Hypothalamus (tissue), 51 donors: ENCODE measurements around the gene ATP6V0E1.
"Not testable (repeated sequence)": the region's sequence is repeated elsewhere in the genome, so short reads cannot be mapped to it uniquely, and the experiment has no call there.

ENCODE experiments used
- DNase-seq, 51 donors: peaks; one replicate each; lab custom pipeline; 2025; lab: John Stamatoyannopoulos, UW

Gene ATP6V0E1

DNA sequence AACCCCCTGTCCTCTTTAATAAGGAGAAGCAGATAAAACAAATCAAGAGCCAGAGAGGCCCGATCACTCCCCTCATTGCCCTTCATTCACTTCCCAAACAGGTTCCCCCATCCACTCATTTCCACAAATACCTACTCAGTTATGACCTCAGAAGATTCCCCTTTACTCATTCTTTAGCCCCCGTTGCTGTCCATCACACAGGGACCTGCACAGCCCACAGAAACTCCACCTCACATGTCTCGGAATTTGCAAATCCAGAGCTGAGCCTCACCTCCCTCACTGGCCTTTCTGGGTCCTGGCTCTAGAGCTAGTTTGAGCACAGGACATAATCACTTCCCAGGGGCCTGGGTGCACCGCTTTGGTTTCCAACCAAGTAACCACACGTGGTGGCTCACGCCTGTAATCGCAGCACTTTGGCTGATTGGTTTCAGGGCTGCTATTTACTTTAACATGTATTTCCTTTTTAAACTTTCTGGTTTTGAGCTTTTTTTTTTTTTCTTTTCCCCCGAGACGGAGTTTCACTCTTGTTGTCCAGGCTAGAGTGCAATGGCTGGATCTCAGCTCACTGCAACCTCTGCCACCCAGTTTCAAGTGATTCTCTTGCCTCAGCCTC is 17.8 kb downstream of the ATP6V0E1 start:
- DNase-seq = no peak

DNA sequence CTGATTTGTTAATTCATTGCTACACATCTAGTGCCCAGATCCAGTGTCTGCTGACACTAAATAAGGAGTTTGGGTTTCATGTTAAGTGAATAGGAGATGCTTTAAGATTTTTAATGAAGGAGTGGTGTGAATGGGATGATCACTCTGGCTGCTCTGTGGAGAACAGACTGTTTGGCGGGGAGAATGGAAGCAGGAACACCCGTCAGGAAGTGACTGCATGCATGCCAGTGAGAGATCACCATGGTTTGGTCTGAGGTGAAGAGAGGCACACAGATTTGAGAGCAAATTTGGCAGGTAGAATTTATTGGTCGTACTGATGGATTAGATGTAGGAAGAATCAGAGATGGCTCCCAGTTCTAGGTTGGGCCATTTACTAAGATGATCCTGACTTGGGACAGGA is 19.8 kb downstream of the ATP6V0E1 start:
- no peak for DNase-seq

- no peak for DNase-seq
Measured at GRCh38 chr5:173004013-173004412, 20.4 kb downstream of the ATP6V0E1 start.

GRCh38 chr5:173004447-173004846 is 20.9 kb downstream of the ATP6V0E1 start:
- DNase-seq = no peak

DNA sequence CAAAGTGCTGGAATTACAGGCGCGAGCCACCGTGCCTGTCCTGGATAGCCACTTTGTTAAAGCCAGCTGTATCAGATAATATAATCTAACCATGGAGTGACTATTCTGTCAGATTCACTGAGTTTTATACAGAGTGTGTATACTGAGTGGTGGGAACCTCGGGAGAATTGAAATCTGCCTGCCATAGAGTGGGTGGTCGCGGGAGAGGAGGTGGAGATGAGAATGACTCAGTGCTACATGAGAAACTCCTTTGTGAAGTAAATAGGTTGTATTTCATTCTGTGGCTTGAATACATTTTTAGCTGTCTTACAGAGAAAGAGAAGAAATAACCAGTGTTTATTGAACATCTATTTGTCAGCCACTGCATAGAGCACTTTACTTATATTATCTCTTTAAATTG is 26.4 kb downstream of the ATP6V0E1 start:
- peak in 1 of 51 donors; percentile 35 for DNase-seq

- DNase-seq = peak in 31 of 51 donors; percentile 9 to 66 (median 31)
Measured at GRCh38 chr5:173010547-173011464, 27.2 kb downstream of the ATP6V0E1 start.

GRCh38 chr5:173011566-173011965 is 28.0 kb downstream of the ATP6V0E1 start:
- DNase-seq = peak in 1 of 51 donors; percentile 21

DNA sequence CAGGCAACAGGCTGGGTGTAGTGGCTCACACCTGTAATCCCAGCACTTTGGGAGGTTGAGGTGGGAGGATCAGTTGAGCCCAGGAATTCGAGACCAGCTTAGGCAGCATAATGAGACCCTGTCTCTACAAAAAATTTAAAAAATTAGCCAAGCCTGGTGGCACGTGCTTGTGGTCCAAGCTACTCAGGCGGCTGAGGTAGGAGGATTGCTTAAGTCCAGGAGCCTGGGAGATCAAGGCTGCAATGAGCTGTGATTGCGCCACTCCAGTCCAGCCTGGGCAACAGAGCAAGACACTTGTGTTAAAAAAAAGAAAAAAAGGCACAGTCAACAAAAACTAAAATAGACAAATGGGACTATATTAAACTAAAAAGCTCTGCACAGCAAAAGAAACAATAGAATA is 29.3 kb downstream of the ATP6V0E1 start:
- DNase-seq = no peak

DNA sequence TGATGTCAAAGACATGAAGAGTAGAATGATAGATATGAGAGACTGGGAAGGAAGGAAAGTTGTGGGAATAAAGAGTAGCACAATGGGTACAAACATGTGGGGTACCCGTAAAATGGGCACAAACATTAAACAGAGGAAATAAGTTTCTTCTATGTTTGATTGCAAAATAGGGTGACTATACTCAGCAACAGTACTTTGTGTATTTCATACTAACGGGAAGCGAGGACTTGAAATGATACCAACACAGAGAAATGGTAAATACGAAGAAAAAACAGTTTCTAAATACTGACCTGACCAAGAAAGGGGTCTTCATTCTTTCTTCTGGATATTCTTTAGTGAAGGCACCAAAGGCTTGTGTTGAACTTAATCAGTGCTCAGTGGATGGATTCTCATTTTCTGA is 31.1 kb downstream of the ATP6V0E1 start:
- no peak for DNase-seq

DNA sequence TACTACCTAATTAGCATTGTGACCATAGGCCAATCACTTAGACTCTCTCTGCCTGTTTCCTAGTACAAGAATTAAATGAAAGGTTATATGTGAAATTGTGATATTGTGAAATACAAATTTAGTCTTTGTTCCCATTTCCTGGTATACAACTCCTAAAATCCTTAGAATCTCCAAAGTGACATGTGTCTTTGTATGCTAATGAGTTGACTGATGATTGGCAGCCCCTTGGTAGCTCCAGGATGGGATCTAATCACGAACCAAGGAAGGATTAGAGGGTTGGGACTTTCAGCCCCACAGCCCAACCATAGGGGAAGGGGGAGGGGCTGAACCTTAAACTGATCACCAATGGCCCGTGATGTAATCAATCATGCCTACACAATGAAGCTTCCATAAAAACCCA is 31.6 kb downstream of the ATP6V0E1 start:
- no peak for DNase-seq

- no peak for DNase-seq
Measured at GRCh38 chr5:173015598-173016455, 32.3 kb downstream of the ATP6V0E1 start.

GRCh38 chr5:173016598-173017046 is 33.1 kb downstream of the ATP6V0E1 start:
- DNase-seq = peak in 9 of 51 donors; percentile 8 to 42 (median 18)

DNA sequence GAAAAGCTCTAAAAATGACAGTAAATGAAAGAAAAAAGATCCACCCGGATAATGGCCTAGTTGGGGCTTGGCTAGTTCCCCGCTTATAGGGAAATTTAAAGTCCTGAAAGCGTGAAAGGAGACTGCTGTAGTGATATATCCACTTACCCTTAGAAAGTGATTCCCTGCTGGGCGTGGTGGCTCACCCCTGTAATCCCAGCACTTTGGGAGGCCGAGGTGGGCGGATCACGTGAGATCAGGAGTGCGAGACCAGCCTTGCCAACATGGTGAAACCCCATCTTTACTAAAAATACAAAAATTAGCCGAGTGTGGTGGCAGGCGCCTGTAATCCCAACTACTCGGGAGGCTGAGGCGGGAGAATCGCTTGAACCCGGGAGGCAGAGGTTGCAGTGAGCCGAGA is 33.5 kb downstream of the ATP6V0E1 start:
- not testable (repeated sequence) for DNase-seq

DNA sequence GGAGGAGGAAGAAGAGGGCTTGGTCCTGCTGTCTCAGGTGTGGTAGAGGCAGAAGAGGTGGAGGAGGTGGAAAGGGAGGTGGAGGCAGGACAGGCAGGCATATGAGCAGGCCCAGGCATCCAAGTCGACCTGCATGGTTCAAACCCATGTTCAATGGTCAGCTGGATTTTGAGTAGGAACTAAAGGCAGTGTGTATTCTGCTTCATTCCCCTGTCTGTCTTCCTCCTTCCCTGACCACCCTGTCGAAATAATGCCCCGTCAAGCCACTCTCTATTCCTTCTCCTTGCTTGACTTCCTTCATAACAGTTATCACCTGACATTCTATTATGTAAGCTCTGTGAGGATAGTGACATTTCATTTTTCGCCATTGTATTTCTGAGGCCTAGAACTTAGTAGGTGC is 34.8 kb downstream of the ATP6V0E1 start:
- no peak for DNase-seq

GRCh38 chr5:173020154-173020581 is 36.6 kb downstream of the ATP6V0E1 start:
- no peak for DNase-seq

DNA sequence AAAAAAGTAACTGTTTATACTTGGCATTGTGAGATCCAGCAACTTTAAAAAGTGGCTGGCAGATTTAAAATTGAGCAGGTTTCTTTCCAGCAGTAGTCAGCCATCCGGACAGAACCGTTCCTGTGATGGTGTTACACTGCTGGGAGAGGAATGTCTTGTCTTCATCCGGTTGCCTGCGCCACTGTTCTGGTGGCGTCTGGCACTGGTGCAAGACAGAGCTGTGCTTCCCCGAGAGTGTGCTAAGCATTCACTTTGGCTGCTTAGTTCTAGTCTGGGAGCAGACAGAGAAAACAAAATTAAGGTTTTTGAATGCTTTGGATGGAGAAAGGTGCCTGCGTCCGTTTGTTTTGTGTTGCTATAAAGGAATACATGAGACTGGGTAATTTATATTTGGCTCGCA is 37.1 kb downstream of the ATP6V0E1 start:
- DNase-seq = peak in 33 of 51 donors; percentile 7 to 77 (median 34)

DNA sequence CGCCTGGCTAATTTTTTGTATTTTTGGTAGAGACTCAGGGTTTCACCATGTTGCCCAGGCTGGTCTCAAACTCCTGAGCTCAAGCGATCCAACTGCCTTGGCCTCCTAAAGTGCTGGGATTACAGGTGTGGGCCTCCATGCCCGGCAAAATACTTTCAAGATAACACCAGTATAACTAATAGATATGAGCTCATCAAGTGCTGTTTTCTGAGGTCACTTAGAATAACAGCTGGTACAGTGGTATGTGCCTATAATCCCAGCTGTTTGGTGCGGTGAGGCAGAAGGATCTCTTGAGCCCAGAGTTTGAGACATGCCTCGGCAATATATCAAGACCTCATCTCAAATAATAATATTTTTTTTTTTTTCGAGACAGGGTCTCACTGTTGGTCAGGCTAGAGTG is 42.1 kb downstream of the ATP6V0E1 start:
- DNase-seq = no peak

DNA sequence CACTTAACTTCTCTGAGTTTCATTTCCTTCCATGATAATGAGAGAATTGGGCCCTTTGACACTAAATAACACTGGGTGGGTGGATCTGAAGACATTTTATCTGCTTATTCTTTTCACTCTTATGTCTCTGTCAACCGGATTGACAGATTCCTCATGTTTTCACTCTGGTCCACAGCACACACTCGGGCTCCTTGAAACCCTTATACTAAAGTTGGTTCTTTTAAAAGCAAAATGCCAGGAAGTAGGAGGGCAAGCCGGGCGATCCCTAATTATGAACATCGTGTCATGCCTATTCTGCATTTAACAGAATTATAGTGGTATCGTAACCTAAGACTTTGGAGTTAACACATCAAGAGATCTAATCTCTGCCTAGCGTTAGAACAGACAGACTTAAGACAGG is 44.3 kb downstream of the ATP6V0E1 start:
- no peak for DNase-seq

DNA sequence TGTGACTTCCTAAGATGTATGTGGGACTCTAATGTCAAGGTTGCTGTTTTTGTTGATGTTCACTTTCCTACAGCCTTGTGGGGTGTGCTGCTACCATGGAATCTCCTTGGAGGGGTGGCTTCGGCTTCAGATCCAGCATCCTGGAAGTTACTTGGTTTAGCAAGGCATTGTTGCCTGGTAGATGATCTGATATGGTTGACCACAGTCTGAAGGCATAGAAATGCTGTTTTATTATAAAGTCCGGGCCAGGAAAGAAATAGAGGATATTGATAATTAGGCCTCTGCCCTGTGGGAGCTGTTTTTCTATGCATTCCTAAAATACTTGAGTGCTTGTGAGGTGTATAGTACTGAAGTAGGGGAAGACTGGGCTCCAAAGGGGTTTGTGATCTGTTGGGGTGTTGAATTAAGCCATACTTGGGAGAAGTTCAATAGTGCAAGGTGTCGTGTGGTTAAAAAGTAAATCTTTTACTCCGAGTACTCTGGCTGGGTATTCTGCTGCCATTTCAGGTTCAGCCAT is 45.3 kb downstream of the ATP6V0E1 start:
- DNase-seq = no peak

DNA sequence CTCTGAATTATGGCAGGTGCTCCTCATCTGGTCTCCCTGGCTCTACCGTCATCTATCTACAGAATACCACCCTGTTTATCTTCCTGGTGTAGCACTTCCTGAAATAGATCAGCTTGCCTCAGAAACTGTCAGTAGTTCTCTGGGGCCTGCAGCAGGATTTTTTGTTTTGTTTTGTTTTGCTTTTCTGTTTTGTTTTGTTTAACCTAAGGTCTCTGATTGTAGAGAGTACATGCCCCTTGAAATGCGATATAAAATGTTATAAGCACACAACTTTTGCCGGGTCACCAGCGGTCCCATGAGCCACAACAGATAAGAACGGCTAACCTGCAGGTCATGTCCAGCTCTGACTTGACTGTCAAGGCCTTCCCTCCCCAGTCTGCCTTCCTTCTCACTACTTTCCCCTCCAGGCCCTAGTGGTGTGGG is 45.9 kb downstream of the ATP6V0E1 start:
- DNase-seq = no peak

DNA sequence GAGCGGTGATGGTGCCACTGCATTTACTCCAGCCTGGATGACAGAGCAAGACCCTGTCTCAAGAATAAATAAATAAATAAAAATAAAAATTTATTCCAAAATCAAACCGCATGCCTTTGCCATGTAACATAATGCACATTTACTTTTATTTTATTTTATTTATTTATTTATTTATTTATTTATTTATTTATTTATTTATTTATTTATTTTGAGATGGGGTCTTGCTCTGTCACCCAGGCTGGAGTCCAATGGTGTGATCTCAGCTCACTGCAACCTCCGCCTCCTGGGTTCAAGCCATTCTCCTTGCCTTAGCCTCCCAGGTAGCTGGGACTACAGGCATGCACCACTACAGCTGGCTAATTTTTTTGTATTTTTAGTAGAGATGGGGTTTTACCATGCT is 48.5 kb downstream of the ATP6V0E1 start:
- not testable (repeated sequence) for DNase-seq
